MM.1S (cell line): ENCODE data around the gene RRP1.

Experiments
- DNase-seq: peaks from one replicate; pipeline ENCODE4 v3.0.0-alpha.2; 2015
- H2AFZ ChIP-seq: fragments of 300-600 bp; sonication (generic); 2 replicates; pipeline ENCODE4 v1.6.0; 2016; ENCODE audit warnings: antibody characterized with exemption, low read length
- H3F3A ChIP-seq: fragments of 300-600 bp; sonication (generic); 2 replicates; pipeline ENCODE4 v1.6.1; 2016; ENCODE audit warnings: mild to moderate bottlenecking, antibody characterized with exemption, low read length, moderate library complexity, mixed read lengths; ENCODE audit not compliant: insufficient read depth
- H3K27ac ChIP-seq: fragments of 300-600 bp; sonication (generic); 2 replicates; pipeline ENCODE4 v1.5.1; 2016; ENCODE audit warnings: mild to moderate bottlenecking, low read length
- H3K27me3 ChIP-seq: fragments of 300-600 bp; sonication (generic); replicated peaks from 2 replicates; pipeline ENCODE4 v1.6.0; 2016; ENCODE audit warnings: low read length; ENCODE audit not compliant: insufficient read depth
- H3K36me3 ChIP-seq: fragments of 300-600 bp; sonication (generic); replicated peaks from 2 replicates; pipeline ENCODE4 v1.6.1; 2016; ENCODE audit warnings: mild to moderate bottlenecking, low read length, mixed read lengths; ENCODE audit not compliant: insufficient read depth
- H3K4me1 ChIP-seq: fragments of 300-600 bp; sonication (generic); 2 replicates; pipeline ENCODE4 v1.6.1; 2016; ENCODE audit warnings: low read length, mixed read lengths
- H3K4me2 ChIP-seq: fragments of 300-600 bp; sonication (generic); 2 replicates; pipeline ENCODE4 v1.6.0; 2016; ENCODE audit warnings: low read depth, low read length
- H3K4me3 ChIP-seq: fragments of 300-600 bp; sonication (generic); 2 replicates; pipeline ENCODE4 v1.5.1; 2016; ENCODE audit warnings: low read length, mixed read lengths
- H3K79me2 ChIP-seq: fragments of 300-600 bp; sonication (generic); 2 replicates; pipeline ENCODE4 v1.6.1; 2016; ENCODE audit warnings: mixed run types, low read length, mixed read lengths
- H3K9ac ChIP-seq: fragments of 300-600 bp; sonication (generic); 2 replicates; pipeline ENCODE4 v1.6.1; 2016; ENCODE audit warnings: low read length, mixed read lengths
- H3K9me2 ChIP-seq: fragments of 300-600 bp; sonication (generic); replicated peaks from 2 replicates; pipeline ENCODE4 v1.6.1; 2016; ENCODE audit warnings: mild to moderate bottlenecking, low read length, mixed read lengths; ENCODE audit not compliant: insufficient read depth
- H3K9me3 ChIP-seq: fragments of 300-600 bp; sonication (generic); replicated peaks from 2 replicates; pipeline ENCODE4 v1.6.1; 2016; ENCODE audit warnings: mild to moderate bottlenecking, low read length, mixed read lengths; ENCODE audit not compliant: insufficient read depth
- H4K20me1 ChIP-seq: fragments of 300-600 bp; sonication (generic); 2 replicates; pipeline ENCODE4 v1.6.1; 2016; ENCODE audit warnings: mild to moderate bottlenecking, low read length, moderate library complexity, mixed read lengths; ENCODE audit not compliant: insufficient read depth
- CTCF ChIP-seq: fragments of 300-600 bp; sonication (generic); IDR thresholded peaks from 2 replicates; pipeline ENCODE4 v1.5.1; 2016; ENCODE audit warnings: antibody characterized with exemption, low read length, mixed read lengths
- EZH2 ChIP-seq: fragments of 300-600 bp; sonication (generic); optimal IDR thresholded peaks from 2 replicates; pipeline ENCODE3; 2017; ENCODE audit warnings: low read depth, mild to moderate bottlenecking, antibody characterized with exemption, low read length, mixed read lengths
- EZH2phosphoT487 ChIP-seq: fragments of 300-600 bp; sonication (generic); IDR thresholded peaks from 2 replicates; pipeline ENCODE4 v1.6.1; 2018; ENCODE audit warnings: antibody characterized with exemption, low read length

RRP1 gene

GRCh38 chr21:43759651-43760050 is 29.7 kb upstream of the RRP1 start:
- no peaks in the 10 kb centered on the region for H4K20me1 ChIP-seq
- H3K9me2 ChIP-seq: no peaks in the 10 kb centered on the region
- no peak overlapping the region for H3K4me3 ChIP-seq
- no peaks in the 10 kb centered on the region for H3K4me1 ChIP-seq
- H3K79me2 ChIP-seq: peaks cover 17% of the 10 kb centered on the region; the same call in 1 of the 2 replicates
- no peak overlapping the region for H3K27ac ChIP-seq
- no peaks in the 10 kb centered on the region for H3K9me3 ChIP-seq
- H2AFZ ChIP-seq: no peak overlapping the region
- H3K27me3 ChIP-seq: no peaks in the 10 kb centered on the region
- H3K9ac ChIP-seq: no peak overlapping the region
- peaks cover 21% of the 10 kb centered on the region for H3K36me3 ChIP-seq
- TF ChIP-seq CTCF (no peak), EZH2 (no peak), EZH2phosphoT487 (no peak)
- DNase-seq: no peak
- H3K4me2 ChIP-seq: no peak overlapping the region
- no peaks in the 10 kb centered on the region for H3F3A ChIP-seq

- TF ChIP-seq EZH2phosphoT487: no peak
- TF ChIP-seq EZH2: no peak
- TF ChIP-seq CTCF: no peak
- Histone ChIP-seq H3K79me2 (peaks cover 14% of the 10 kb centered on the region; the same call in 1 of the 2 replicates), H3F3A (no peaks in the 10 kb centered on the region), H3K9me2 (no peaks in the 10 kb centered on the region), H3K27me3 (no peaks in the 10 kb centered on the region), H3K4me1 (no peaks in the 10 kb centered on the region), H3K9ac (no peak overlapping the region), H4K20me1 (no peaks in the 10 kb centered on the region), H3K4me3 (no peak overlapping the region), H2AFZ (no peak overlapping the region), H3K4me2 (no peak overlapping the region), H3K9me3 (no peaks in the 10 kb centered on the region), H3K36me3 (peaks cover 18% of the 10 kb centered on the region; the same call in 1 of the 2 replicates), H3K27ac (no peak overlapping the region)
- DNase-seq: no peak
These were observed 28.9 kb upstream of the RRP1 start for GRCh38 chr21:43760391-43760958.

GRCh38 chr21:43761886-43762285 is 27.5 kb upstream of the RRP1 start:
- no peak overlapping the region for H2AFZ ChIP-seq
- no peaks in the 10 kb centered on the region for H3K9me3 ChIP-seq
- H3K79me2 ChIP-seq: peaks cover 1% of the 10 kb centered on the region; the same call in 1 of the 2 replicates
- no peak overlapping the region for H3K4me2 ChIP-seq
- H3F3A ChIP-seq: no peaks in the 10 kb centered on the region
- H3K36me3 ChIP-seq: 0 out of 2 replicates have a peak, but pooled peaks cover 6% of the 10 kb centered on the region
- H3K27ac ChIP-seq: no peak overlapping the region
- no peaks in the 10 kb centered on the region for H3K27me3 ChIP-seq
- no peak for DNase-seq
- H4K20me1 ChIP-seq: no peaks in the 10 kb centered on the region
- no peaks in the 10 kb centered on the region for H3K4me1 ChIP-seq
- no peak overlapping the region for H3K4me3 ChIP-seq
- no peak overlapping the region for H3K9ac ChIP-seq
- H3K9me2 ChIP-seq: no peaks in the 10 kb centered on the region
- TF ChIP-seq EZH2phosphoT487 (no peak), CTCF (no peak), EZH2 (no peak)
